Stimulated activated CD8-positive, alpha-beta memory T cell treated with anti-CD3 and anti-CD28 coated beads, Interleukin-2, amount 100 ng/mL, for 48 hours (primary cell): ENCODE results near the gene FEN1.
A peak's percentile ranks its signal among the peaks of the same experiment; 100 is the strongest.

Experiments used
- DNase-seq, 2 donors: peaks; one replicate each; pipeline ENCODE4 v3.0.0-alpha.2; 2020; ENCODE audit warnings: low read depth in 2 of 2

Gene FEN1

GRCh38 chr11:61792310-61793082, at the start of gene FEN1, which contains the start of gene TMEM258:
Gene FEN1, plus strand, starts transcription at chr11:61792911. Its CDS starts 2,451 bp downstream, at chr11:61795362.
Gene TMEM258, minus strand, starts transcription at chr11:61792599. Its CDS starts 41 bp downstream, at chr11:61792558.
- DNase-seq, result peak; percentile 80 to 82

GRCh38 chr11:61743486-61744095, 49.1 kb upstream of the FEN1 start:
- DNase-seq, result no peak

GRCh38 chr11:61744181-61744580, 48.5 kb upstream of the FEN1 start:
- no peak for DNase-seq

- no peak for DNase-seq
Observed at GRCh38 chr11:61744609-61745156, 48.0 kb upstream of the FEN1 start.

DNA sequence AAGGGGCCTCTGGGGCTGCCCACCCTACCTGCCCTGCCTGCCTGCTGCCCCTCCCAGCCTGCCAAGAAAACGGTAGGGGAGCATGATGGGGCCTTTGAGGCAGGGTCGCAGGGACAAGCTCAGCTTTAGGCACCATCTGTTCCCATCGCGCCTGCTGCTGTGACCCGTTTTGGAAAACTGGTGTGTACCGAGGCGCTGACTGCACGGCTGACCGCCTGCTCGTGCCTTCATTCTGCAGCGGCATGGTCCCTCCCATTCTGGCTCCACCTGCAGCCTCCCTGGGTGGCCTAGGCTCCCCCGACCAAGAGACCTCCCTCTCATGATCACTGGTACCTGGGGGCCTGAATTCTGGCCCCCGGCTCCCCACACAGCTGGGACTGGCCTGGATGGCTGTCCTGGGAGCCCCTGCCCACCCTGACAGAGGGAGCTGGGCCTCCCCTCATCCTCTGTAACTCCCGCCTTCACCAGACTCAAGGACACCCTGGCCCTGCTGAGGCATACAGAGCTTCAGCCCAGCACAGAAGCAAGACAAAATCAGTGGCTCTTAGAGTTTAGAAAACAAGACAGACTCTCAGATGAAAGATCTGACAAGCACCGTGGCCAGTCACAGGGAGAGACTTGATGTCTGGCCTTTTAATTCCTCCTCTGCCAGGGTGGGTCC, 46.8 kb upstream of the FEN1 start:
- DNase-seq, result no peak

- DNase-seq, result no peak
Observed at GRCh38 chr11:61746442-61747191, 46.1 kb upstream of the FEN1 start.

- DNase-seq, result peak; percentile 25 to 40
Observed at GRCh38 chr11:61747192-61747966, 45.3 kb upstream of the FEN1 start.

GRCh38 chr11:61747967-61748285, 44.8 kb upstream of the FEN1 start:
- DNase-seq, result no peak

DNA sequence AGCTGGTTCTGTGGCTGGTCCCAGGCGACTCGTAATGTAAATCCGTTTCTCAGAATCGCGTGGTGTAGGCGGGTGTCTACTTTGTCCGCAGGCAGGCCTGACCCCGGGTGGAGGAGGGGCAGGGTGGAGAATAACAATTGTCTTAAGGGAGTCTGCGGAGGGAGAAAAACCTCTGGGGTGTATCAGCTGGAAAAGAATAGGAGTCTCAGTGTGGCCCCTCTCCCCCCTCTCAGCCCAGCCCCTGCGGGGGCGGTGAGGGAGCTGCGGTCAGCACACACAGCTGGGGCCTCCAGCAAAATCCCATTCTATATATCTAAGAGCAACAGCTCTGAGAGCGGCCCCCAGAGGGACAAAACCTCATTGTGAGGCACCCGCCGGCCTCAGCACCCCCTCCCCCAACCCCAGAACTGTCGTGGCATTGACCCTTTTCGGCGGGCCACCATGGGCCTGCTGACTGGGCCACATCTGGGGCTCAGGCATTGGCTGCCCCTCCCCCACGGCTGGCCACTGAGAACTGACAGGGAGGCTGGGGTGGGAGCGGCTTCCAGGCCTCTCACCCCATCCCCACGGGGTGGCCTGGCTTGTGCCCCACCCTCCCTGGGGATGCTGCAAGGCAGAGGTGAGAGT, 43.0 kb upstream of the FEN1 start:
- DNase-seq, result no peak

DNA sequence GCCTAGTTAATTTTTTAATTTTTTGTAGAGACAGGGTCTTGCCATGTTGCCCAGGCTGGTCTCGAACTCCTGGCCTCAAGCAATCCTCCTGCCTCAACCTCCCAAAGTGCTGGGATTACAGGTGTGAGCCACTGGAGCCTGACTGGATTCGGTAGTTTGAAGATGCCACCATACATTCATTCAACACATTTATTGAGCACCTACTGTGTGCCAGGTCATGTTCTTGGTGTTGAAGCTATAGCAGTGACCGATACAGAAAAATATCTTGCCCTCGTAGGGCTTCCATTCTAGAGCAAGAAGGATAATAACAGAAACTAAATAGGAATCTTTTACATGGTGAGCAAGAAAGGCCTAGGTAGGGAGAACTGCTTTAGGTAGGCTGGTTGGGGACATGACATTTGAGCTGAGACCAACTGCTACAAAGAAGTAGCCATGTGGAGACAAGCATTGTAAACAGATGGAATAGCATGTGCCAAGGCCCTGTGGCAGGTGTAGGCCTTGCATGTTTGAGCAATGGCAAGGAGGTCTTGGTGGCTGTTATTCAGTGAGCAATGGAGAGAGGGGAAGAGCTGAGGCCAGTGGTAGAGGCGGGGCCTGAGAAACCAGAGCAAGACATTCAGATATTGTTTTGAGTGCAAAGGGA, 42.0 kb upstream of the FEN1 start:
- DNase-seq, result no peak

DNA sequence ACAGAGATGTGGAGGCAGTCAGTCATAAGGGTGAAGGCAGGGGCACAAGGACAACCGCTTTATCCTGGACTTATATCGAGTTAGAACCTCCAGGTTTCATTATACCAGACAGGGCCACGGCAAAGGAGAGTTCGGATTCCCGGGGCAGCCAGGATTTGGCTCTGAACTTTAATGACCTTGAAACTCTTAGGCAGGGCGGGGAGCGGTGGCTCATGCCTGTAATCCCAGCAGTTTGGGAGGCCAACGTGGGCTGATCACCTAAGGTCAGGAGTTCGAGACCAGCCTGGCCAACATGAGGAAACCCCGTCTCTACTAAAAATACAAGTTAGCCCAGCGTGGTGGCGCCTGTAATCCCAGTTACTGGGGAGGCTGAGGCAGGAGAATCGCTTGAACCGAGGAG, 41.3 kb upstream of the FEN1 start:
- DNase-seq, result no peak

DNA sequence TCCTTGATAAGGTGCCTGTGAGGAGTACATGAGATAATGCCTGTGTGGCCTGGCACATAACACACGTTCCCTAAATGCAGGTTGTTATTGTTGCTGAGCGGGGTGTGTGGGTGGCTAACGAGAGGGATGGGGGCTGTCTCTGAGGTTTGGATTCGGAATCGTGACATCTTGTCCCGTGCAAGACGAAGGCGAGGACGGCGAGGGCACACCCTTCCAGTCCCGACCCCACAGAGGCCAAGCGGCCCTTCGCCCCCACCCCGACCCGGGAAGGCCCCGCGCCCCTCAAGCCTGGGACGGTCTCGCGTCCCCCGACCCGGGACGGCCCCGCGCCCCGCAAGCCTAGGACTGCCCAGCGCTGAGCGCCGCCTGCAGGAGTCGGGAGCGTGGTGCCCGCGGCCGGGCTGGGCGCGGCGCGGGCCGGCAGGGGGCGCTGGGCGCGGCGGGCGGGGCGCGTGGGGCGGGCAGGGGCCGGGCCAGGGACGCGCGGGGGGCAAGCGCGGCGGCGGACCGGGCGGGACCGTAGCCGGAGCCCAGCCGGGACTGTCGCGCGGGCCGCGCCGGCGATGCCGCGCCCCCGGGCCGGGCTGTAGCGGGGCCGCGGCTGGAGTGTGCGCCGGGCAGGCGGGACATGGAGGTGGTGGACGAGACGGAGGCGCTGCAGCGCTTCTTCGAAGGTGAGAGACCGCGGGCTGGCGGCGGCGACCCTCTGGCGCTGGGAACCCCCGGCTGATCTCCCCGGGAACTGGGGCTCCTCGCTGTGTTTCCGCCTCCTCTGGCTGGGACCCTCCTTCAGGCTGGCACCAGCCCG, 40.4 kb upstream of the FEN1 start, which contains the start of gene MYRF:
Gene MYRF (plus strand): TSS at position 520 of the 808 bp plus-strand sequence. CDS start 109 bp downstream, at position 629.
- peak; percentile 43 to 48 for DNase-seq

GRCh38 chr11:61752925-61753521, 39.7 kb upstream of the FEN1 start:
- no peak for DNase-seq

- DNase-seq, result no peak
Observed at GRCh38 chr11:61753672-61754071, 39.0 kb upstream of the FEN1 start.

GRCh38 chr11:61754534-61755482, 37.9 kb upstream of the FEN1 start:
- DNase-seq, result no peak

GRCh38 chr11:61756147-61756451, 36.6 kb upstream of the FEN1 start:
- no peak for DNase-seq

DNA sequence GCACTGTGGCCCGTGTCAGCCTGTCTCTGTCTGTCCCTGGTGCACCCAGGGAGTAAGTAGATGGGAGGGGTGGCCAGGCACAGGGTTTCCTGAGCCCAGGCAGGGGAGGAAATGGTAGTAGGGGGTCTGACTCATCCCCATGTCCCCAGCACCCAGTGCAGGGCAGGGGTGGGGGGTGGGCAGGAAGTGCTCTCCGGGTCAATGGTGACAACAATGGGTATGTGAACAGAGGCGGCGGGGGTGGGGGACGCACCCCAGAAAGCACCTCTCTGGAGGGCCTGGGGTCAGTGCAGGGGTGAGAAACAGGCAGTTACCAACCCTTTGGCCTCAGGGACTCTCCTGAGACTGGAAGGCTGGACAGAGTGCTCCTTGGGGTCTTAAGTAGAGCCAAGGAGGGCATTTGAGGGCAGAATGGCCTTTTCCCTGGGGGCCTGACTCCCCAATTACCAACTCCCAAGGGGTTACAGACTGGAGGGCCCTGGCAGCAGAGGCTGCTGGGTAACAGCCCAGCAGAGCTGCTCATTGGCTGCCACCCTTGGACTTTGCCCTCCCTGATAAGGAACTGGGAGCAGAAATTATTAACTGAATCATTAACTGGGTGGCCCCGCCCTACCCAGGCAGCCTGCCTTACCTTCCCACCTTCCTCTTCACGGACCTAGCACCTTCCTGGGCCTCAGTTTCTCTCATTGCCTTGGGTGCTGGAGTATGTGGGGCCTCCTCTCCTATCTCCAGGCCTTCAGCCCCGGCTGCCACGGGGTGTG, 36.1 kb upstream of the FEN1 start:
- peak in 1 of 2 donors; percentile 31 for DNase-seq
